ENCODE results near the gene IMPACT. TPM values are rescaled to one million over a fixed set of nuclear protein-coding genes. Genes with fewer than 3 reads are reported as not detected.

Gene IMPACT
- total RNA-seq, 1 experiment from 2014 or later: 48.8 TPM

DNA sequence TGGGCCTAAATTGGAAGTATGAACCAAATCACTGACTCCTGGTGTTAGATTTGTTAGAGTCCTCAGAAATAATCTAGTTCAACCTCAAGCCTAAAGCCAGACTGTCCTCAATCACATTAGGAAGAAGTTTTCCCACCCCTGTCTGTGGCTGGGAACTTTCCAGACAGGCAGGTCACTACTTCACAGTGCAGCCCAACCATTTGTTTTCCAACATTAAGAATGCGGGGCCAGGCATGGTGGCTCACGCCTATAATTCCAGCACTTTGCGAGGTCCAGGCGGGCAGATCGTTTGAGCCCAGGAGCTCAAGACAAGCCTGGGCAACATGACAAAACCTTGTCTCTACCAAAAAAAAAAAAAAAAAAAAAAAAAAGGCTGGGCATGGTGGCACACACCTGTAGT lies 23.4 kb upstream of the IMPACT start (continued):
- no peak for TF ChIP-seq TEAD1 (CRISPR knock-in tag; IDR thresholded peaks at IDR 0.05)
- no peak for TF ChIP-seq HMGA2 (CRISPR knock-in tag; IDR thresholded peaks at IDR 0.05)

GRCh38 chr18:24404591-24404990 lies 21.9 kb upstream of the IMPACT start:
- CTCF ChIA-PET: no interaction called here
- no peak for ATAC-seq

DNA sequence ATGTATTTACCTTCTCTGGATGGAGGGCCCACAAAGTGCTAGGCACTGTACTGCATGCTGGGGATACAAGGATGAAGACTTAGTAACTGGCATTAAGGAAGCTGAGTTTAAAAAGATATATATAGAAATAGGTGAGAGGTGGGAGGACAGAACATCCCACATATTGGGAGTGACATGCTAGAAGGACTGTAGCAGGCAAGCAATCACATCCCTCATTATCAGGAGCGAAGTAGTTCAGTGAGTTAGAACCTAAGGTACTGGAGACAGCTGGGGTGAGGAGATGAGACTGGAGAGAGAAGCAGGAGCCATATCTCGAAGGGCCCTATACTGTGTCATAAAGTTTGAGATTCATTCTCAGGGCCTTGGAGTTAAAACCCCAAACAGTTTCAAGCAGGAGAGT lies 18.0 kb upstream of the IMPACT start:
- no peak overlapping the region for H3K4me3 Mint-ChIP-seq
- peaks cover 9% of the 10 kb centered on the region for H3K27me3 Mint-ChIP-seq (ENCODE audit: low read depth)
- H3K27ac Mint-ChIP-seq: no peak overlapping the region
- H3K9me3 Mint-ChIP-seq: peaks cover 10% of the 10 kb centered on the region
- H3K36me3 Mint-ChIP-seq: no peaks in the 10 kb centered on the region
- H3K4me1 Mint-ChIP-seq: peaks cover 15% of the 10 kb centered on the region
- DNase-seq (ENCODE audit: low spot score) (no peak), ATAC-seq (no peak)
- ChIA-PET CTCF (interaction anchor here (0.9 to 1.7 kb wide), 2 partner anchors 49 to 232 kb away, joined by 3 to 5 read pairs; no protein-coding TSS in a partner anchor), POLR2A (no interaction called here)
- TF ChIP-seq ELF4 (CRISPR knock-in tag; IDR thresholded peaks at IDR 0.05; ENCODE audit: low read depth) (no peak), TP53 (CRISPR knock-in tag; IDR thresholded peaks at IDR 0.05) (no peak), USF2 (CRISPR knock-in tag; IDR thresholded peaks at IDR 0.05) (no peak), OVOL2 (CRISPR knock-in tag; IDR thresholded peaks at IDR 0.05; ENCODE audit: borderline replicate concordance) (no peak), USF1 (CRISPR knock-in tag; IDR thresholded peaks at IDR 0.05) (no peak), NFATC4 (CRISPR knock-in tag; IDR thresholded peaks at IDR 0.05) (no peak), ZNF396 (CRISPR knock-in tag; IDR thresholded peaks at IDR 0.05; ENCODE audit: borderline replicate concordance) (no peak), KAT7 (CRISPR knock-in tag; IDR thresholded peaks at IDR 0.05; ENCODE audit: borderline replicate concordance) (no peak), GRHL2 (CRISPR knock-in tag; IDR thresholded peaks at IDR 0.05; ENCODE audit: insufficient replicate concordance, severe bottlenecking) (no peak), ZNF138 (CRISPR knock-in tag; conservative IDR thresholded peaks at IDR 0.05) (no peak), NR3C1 (CRISPR knock-in tag; conservative IDR thresholded peaks at IDR 0.05; ENCODE audit: low read depth) (no peak), ETV6 (CRISPR knock-in tag; IDR thresholded peaks at IDR 0.05) (no peak), RORB (CRISPR knock-in tag; IDR thresholded peaks at IDR 0.05) (no peak)
- TF ChIP-seq, protein P1, sequence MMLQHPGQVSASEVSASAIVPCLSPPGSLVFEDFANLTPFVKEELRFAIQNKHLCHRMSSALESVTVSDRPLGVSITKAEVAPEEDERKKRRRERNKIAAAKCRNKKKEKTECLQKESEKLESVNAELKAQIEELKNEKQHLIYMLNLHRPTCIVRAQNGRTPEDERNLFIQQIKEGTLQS (CRISPR knock-in tag; conservative IDR thresholded peaks at IDR 0.05): no peak
- TF ChIP-seq, protein P2, sequence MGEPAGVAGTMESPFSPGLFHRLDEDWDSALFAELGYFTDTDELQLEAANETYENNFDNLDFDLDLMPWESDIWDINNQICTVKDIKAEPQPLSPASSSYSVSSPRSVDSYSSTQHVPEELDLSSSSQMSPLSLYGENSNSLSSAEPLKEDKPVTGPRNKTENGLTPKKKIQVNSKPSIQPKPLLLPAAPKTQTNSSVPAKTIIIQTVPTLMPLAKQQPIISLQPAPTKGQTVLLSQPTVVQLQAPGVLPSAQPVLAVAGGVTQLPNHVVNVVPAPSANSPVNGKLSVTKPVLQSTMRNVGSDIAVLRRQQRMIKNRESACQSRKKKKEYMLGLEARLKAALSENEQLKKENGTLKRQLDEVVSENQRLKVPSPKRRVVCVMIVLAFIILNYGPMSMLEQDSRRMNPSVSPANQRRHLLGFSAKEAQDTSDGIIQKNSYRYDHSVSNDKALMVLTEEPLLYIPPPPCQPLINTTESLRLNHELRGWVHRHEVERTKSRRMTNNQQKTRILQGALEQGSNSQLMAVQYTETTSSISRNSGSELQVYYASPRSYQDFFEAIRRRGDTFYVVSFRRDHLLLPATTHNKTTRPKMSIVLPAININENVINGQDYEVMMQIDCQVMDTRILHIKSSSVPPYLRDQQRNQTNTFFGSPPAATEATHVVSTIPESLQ (CRISPR knock-in tag; IDR thresholded peaks at IDR 0.05): no peak
- TF ChIP-seq, protein P3, sequence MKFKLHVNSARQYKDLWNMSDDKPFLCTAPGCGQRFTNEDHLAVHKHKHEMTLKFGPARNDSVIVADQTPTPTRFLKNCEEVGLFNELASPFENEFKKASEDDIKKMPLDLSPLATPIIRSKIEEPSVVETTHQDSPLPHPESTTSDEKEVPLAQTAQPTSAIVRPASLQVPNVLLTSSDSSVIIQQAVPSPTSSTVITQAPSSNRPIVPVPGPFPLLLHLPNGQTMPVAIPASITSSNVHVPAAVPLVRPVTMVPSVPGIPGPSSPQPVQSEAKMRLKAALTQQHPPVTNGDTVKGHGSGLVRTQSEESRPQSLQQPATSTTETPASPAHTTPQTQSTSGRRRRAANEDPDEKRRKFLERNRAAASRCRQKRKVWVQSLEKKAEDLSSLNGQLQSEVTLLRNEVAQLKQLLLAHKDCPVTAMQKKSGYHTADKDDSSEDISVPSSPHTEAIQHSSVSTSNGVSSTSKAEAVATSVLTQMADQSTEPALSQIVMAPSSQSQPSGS (CRISPR knock-in tag; IDR thresholded peaks at IDR 0.05; ENCODE audit: borderline replicate concordance, low read depth): no peak
- TF ChIP-seq, protein P4, sequence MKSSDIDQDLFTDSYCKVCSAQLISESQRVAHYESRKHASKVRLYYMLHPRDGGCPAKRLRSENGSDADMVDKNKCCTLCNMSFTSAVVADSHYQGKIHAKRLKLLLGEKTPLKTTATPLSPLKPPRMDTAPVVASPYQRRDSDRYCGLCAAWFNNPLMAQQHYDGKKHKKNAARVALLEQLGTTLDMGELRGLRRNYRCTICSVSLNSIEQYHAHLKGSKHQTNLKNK (CRISPR knock-in tag; IDR thresholded peaks at IDR 0.05): no peak
- TF ChIP-seq, protein P5, sequence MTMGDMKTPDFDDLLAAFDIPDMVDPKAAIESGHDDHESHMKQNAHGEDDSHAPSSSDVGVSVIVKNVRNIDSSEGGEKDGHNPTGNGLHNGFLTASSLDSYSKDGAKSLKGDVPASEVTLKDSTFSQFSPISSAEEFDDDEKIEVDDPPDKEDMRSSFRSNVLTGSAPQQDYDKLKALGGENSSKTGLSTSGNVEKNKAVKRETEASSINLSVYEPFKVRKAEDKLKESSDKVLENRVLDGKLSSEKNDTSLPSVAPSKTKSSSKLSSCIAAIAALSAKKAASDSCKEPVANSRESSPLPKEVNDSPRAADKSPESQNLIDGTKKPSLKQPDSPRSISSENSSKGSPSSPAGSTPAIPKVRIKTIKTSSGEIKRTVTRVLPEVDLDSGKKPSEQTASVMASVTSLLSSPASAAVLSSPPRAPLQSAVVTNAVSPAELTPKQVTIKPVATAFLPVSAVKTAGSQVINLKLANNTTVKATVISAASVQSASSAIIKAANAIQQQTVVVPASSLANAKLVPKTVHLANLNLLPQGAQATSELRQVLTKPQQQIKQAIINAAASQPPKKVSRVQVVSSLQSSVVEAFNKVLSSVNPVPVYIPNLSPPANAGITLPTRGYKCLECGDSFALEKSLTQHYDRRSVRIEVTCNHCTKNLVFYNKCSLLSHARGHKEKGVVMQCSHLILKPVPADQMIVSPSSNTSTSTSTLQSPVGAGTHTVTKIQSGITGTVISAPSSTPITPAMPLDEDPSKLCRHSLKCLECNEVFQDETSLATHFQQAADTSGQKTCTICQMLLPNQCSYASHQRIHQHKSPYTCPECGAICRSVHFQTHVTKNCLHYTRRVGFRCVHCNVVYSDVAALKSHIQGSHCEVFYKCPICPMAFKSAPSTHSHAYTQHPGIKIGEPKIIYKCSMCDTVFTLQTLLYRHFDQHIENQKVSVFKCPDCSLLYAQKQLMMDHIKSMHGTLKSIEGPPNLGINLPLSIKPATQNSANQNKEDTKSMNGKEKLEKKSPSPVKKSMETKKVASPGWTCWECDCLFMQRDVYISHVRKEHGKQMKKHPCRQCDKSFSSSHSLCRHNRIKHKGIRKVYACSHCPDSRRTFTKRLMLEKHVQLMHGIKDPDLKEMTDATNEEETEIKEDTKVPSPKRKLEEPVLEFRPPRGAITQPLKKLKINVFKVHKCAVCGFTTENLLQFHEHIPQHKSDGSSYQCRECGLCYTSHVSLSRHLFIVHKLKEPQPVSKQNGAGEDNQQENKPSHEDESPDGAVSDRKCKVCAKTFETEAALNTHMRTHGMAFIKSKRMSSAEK (CRISPR knock-in tag; IDR thresholded peaks at IDR 0.05; ENCODE audit: borderline replicate concordance): no peak

More at GRCh38 chr18:24404591-24404990, 21.9 kb upstream of the IMPACT start:
- no peak for TF ChIP-seq ZBTB43 (CRISPR knock-in tag; IDR thresholded peaks at IDR 0.05)
- Mint-ChIP-seq H3K27me3 (ENCODE audit: low read depth) (peaks cover 3% of the 10 kb centered on the region), H3K27ac (no peak overlapping the region), H3K9me3 (peaks cover 10% of the 10 kb centered on the region), H3K4me3 (no peak overlapping the region), H3K36me3 (no peaks in the 10 kb centered on the region), H3K4me1 (peaks cover 29% of the 10 kb centered on the region)
- DNase-seq (ENCODE audit: low spot score): no peak
- POLR2A ChIA-PET: no interaction called here

All from WTC11 (cell line).